A673 (cell line): ENCODE measurements around the gene SNRPB2. TPM values are rescaled to one million over a fixed set of nuclear protein-coding genes. Genes with fewer than 3 reads are reported as not detected.

Experiments
- BruUV-seq: library from RNA; stranded (reverse); fragments of 400-500 nt; replicated peaks from 2 replicates; lab custom pipeline; 2021; lab: Mats Ljungman, UMichigan
- CTCF ChIA-PET: fragments of 300-600 bp; sonication (Branson Sonifier 250); formaldehyde crosslinking; loops from one replicate; lab custom pipeline; 2022; ENCODE audit warnings: antibody characterized with exemption; lab: Charles Lee
- POLR2A ChIA-PET: fragments of 300-600 bp; sonication (Branson Sonifier 250); formaldehyde crosslinking; loops from one replicate; lab custom pipeline; 2022; ENCODE audit warnings: antibody characterized with exemption; ENCODE audit not compliant: low non-redundant PET; lab: Charles Lee
- DNase-seq: peaks from one replicate; pipeline ENCODE4 v3.0.0-alpha.2; 2015; ENCODE audit warnings: low spot score
- H3K27ac ChIP-seq: fragments of 200-600 bp; sonication (generic); 2 replicates; pipeline ENCODE4 v1.5.1; 2016; ENCODE audit warnings: mixed run types, low read depth, mild to moderate bottlenecking, mixed read lengths, antibody characterized with exemption, low read length; ENCODE audit not compliant: poor library complexity, severe bottlenecking
- H3K27me3 ChIP-seq: fragments of 200-600 bp; sonication (generic); replicated peaks from 2 replicates; pipeline ENCODE4 v1.6.1; 2017; ENCODE audit warnings: mixed run types, low read depth, mild to moderate bottlenecking, mixed read lengths, antibody characterized with exemption, low read length; ENCODE audit not compliant: insufficient read depth, poor library complexity
- H3K36me3 ChIP-seq: fragments of 200-600 bp; sonication (generic); 2 replicates; pipeline ENCODE4 v1.6.1; 2016; ENCODE audit warnings: mixed run types, mild to moderate bottlenecking, mixed read lengths, antibody characterized with exemption, low read length; ENCODE audit not compliant: insufficient read depth, poor library complexity, severe bottlenecking
- H3K4me1 ChIP-seq: fragments of 200-600 bp; sonication (generic); 2 replicates; pipeline ENCODE4 v1.6.1; 2017; ENCODE audit warnings: mixed run types, mild to moderate bottlenecking, mixed read lengths, antibody characterized with exemption, low read length; ENCODE audit not compliant: insufficient read depth, poor library complexity, severe bottlenecking
- H3K4me3 ChIP-seq: fragments of 200-600 bp; sonication (generic); 2 replicates; pipeline ENCODE4 v1.5.1; 2016; ENCODE audit warnings: low read depth, mixed run types, mild to moderate bottlenecking, mixed read lengths, low read length; ENCODE audit not compliant: poor library complexity, severe bottlenecking
- H3K9me3 ChIP-seq: fragments of 200-600 bp; sonication (generic); 2 replicates; pipeline ENCODE4 v1.6.1; 2016; ENCODE audit warnings: mixed run types, low read depth, mild to moderate bottlenecking, mixed read lengths, antibody characterized with exemption, low read length; ENCODE audit not compliant: poor library complexity, severe bottlenecking
- CTCF ChIP-seq: fragments of 300-800, 200-600 bp; sonication (generic); conservative IDR thresholded peaks from 2 replicates; pipeline ENCODE4 v1.5.1; 2017; ENCODE audit warnings: low read depth, mild to moderate bottlenecking, antibody characterized with exemption, low read length, moderate library complexity, mixed read lengths
- EZH2 ChIP-seq: fragments of 200-600 bp; sonication (generic); IDR thresholded peaks from 2 replicates; pipeline ENCODE4 v1.6.1; 2017; ENCODE audit warnings: borderline replicate concordance, low read depth, mild to moderate bottlenecking, mixed read lengths, antibody characterized with exemption, low read length; ENCODE audit not compliant: poor library complexity, severe bottlenecking
- intact Hi-C: fragments of 100-400 bp; cut with micrococcal nuclease; formaldehyde crosslinking; loops from one replicate; pipeline ENCODE4 v1.10.0; 2022; ENCODE audit not compliant: unreplicated experiment
- total RNA-seq: library from RNA; stranded (reverse); gene quantifications from 2 replicates; pipeline ENCODE4 v1.2.3, GENCODE V29; 2021

SNRPB2 gene
- total RNA-seq, 1 experiment from 2014 or later = 103 TPM

GRCh38 chr20:16740365-16741072 lies 10.7 kb downstream of the SNRPB2 start:
- no TSS peak for BruUV-seq
- no peak overlapping the region for H3K4me3 ChIP-seq
- no peaks in the 10 kb centered on the region for H3K4me1 ChIP-seq
- ChIA-PET POLR2A (no interaction called here), CTCF (no interaction called here)
- intact Hi-C loops = no loop called here
- H3K36me3 ChIP-seq = peaks cover 51% of the 10 kb centered on the region
- H3K9me3 ChIP-seq = no peaks in the 10 kb centered on the region
- no peak for DNase-seq
- no peak overlapping the region for H3K27ac ChIP-seq
- no peaks in the 10 kb centered on the region for H3K27me3 ChIP-seq
- TF ChIP-seq CTCF (no peak), EZH2 (no peak)

GRCh38 chr20:16744178-16744807 lies 14.5 kb downstream of the SNRPB2 start:
- peaks cover 22% of the 10 kb centered on the region for H3K36me3 ChIP-seq
- no peak overlapping the region for H3K27ac ChIP-seq
- no TSS peak for BruUV-seq
- no peaks in the 10 kb centered on the region for H3K9me3 ChIP-seq
- H3K27me3 ChIP-seq = peaks cover 12% of the 10 kb centered on the region
- ChIA-PET POLR2A (no interaction called here), CTCF (no interaction called here)
- H3K4me3 ChIP-seq = no peak overlapping the region
- DNase-seq = no peak
- no peaks in the 10 kb centered on the region for H3K4me1 ChIP-seq
- no peak for TF ChIP-seq CTCF
- TF ChIP-seq EZH2 = no peak
- intact Hi-C loops = no loop called here

- BruUV-seq = no TSS peak
- no peak overlapping the region for H3K4me3 ChIP-seq
- peaks cover 13% of the 10 kb centered on the region for H3K27me3 ChIP-seq
- H3K9me3 ChIP-seq = no peaks in the 10 kb centered on the region
- intact Hi-C loops = loop anchor here (5.0 kb wide), 1 partner anchor 228 kb away; no protein-coding TSS in a partner anchor
- TF ChIP-seq CTCF (no peak), EZH2 (no peak)
- peaks cover 15% of the 10 kb centered on the region for H3K36me3 ChIP-seq
- ChIA-PET POLR2A (no interaction called here), CTCF (no interaction called here)
- no peaks in the 10 kb centered on the region for H3K4me1 ChIP-seq
- DNase-seq = no peak
- H3K27ac ChIP-seq = no peak overlapping the region
Observed at GRCh38 chr20:16745204-16745603, 15.4 kb downstream of the SNRPB2 start.
